A549 (cell line): ENCODE results near the gene ZNF287. TPM values are rescaled to one million over a fixed set of nuclear protein-coding genes. Genes with fewer than 3 reads are reported as not detected.

Experiments
- ATAC-seq, 2 experiments: fragments of 200-7000 bp in 1 of 2; fragments of >200 bp in 1 of 2; cut with Nextera tagmentation in 1 of 2; cut with Tn5 transposase in 1 of 2; 3 replicates each; pipeline versions ENCODE4 v1.8.0 to v1.9.1; 2018 to 2020; ENCODE audit warnings: mild to moderate bottlenecking in 1 of 2, moderate library complexity in 1 of 2
- CTCF ChIA-PET: fragments of 300-600 bp; sonication (Branson Sonifier 250); formaldehyde crosslinking; extraction: SDS; loops from one replicate; lab custom pipeline; 2021; ENCODE audit warnings: antibody characterized with exemption, inconsistent platforms; lab: Yijun Ruan, JAX
- POLR2A ChIA-PET: fragments of 350-600 bp; formaldehyde crosslinking; extraction: SDS; loops from one replicate; lab custom pipeline; 2021; ENCODE audit warnings: antibody characterized with exemption, inconsistent platforms; lab: Yijun Ruan, JAX
- DNase-seq, 2 experiments: peaks; one replicate each; pipeline versions ENCODE4 v3.0.0 to v3.0.0-alpha.2; 2011 to 2016; ENCODE audit warnings: low read depth in 1 of 2, low spot score in 1 of 2
- FAIRE-seq: peaks from 2 replicates; lab custom pipeline; 2011; peaks lifted over from hg19 to GRCh38; lab: Jason Lieb, UNC
- H3K27ac ChIP-seq, 2 experiments: fragments of >200 bp; sonication (Bioruptor Twin); formaldehyde crosslinking; 3 replicates each; pipeline ENCODE4 v1.5.1; 2016 to 2017
- H3K4me1 ChIP-seq: fragments of >200 bp; sonication (Bioruptor Twin); formaldehyde crosslinking; 3 replicates; pipeline ENCODE4 v1.6.1; 2016
- H3K4me2 ChIP-seq: fragments of >200 bp; sonication (Bioruptor Twin); formaldehyde crosslinking; 3 replicates; pipeline ENCODE4 v1.6.1; 2016
- H3K4me3 ChIP-seq: fragments of >200 bp; sonication (Bioruptor Twin); formaldehyde crosslinking; 3 replicates; pipeline ENCODE4 v1.5.1; 2016
- H3K9me3 ChIP-seq: fragments of >200 bp; sonication (Bioruptor Twin); formaldehyde crosslinking; 3 replicates; pipeline ENCODE4 v1.6.1; 2016
- CEBPB ChIP-seq, 2 experiments: fragments of >200 bp in 1 of 2; sonication (Bioruptor Twin) in 1 of 2; formaldehyde crosslinking in 1 of 2; IDR thresholded peaks; 2 replicates each; pipeline ENCODE4 v1.6.1; 2012 to 2016
- CHD2 ChIP-seq: fragments of 150-350 bp; IDR thresholded peaks from 2 replicates; pipeline ENCODE4 v1.6.1; 2014; ENCODE audit warnings: low read length; ENCODE audit not compliant: partially characterized antibody
- CHD4 ChIP-seq: fragments of 200-600 bp; sonication (generic); IDR thresholded peaks from 2 replicates; pipeline ENCODE4 v1.6.1; 2016; ENCODE audit warnings: antibody characterized with exemption, mild to moderate bottlenecking, borderline replicate concordance
- ELK1 ChIP-seq: fragments of 150-350 bp; IDR thresholded peaks from 2 replicates; pipeline ENCODE4 v1.6.1; 2014; ENCODE audit warnings: low read depth, mild to moderate bottlenecking, low read length
- FOSB ChIP-seq: fragments of 250-450 bp; sonication (Bioruptor Pico); IDR thresholded peaks from 2 replicates; pipeline ENCODE4 v1.5.0; 2020; ENCODE audit warnings: mild to moderate bottlenecking, moderate library complexity
- HDAC2 ChIP-seq: fragments of 200-600 bp; sonication (generic); IDR thresholded peaks from 2 replicates; pipeline ENCODE4 v1.6.1; 2016
- HMGXB4 ChIP-seq: fragments of 250-450 bp; sonication (Bioruptor Pico); IDR thresholded peaks from 2 replicates; pipeline ENCODE4 v1.5.0; 2021; ENCODE audit warnings: mild to moderate bottlenecking, moderate library complexity, borderline replicate concordance
- HOXB13 ChIP-seq: fragments of 250-450 bp; sonication (Bioruptor Pico); IDR thresholded peaks from 2 replicates; pipeline ENCODE4 v1.5.0; 2020; ENCODE audit warnings: low read depth, mild to moderate bottlenecking, moderate library complexity
- JUNB ChIP-seq: fragments of >200 bp; sonication (Bioruptor Twin); formaldehyde crosslinking; IDR thresholded peaks from 2 replicates; pipeline ENCODE4 v1.6.1; 2016
- KDM5A ChIP-seq: fragments of 200-600 bp; sonication (generic); IDR thresholded peaks from 2 replicates; pipeline ENCODE4 v1.6.1; 2016; ENCODE audit warnings: antibody characterized with exemption, mild to moderate bottlenecking
- MAFK ChIP-seq: fragments of 450-650 bp; IDR thresholded peaks from 2 replicates; pipeline ENCODE4 v1.6.1; 2014; ENCODE audit not compliant: partially characterized antibody
- MAZ ChIP-seq: fragments of 150-350 bp; IDR thresholded peaks from 2 replicates; pipeline ENCODE4 v1.6.1; 2014; ENCODE audit warnings: antibody characterized with exemption, low read depth, low read length, borderline replicate concordance
- NPAS2 ChIP-seq: fragments of 250-450 bp; sonication (Bioruptor Pico); IDR thresholded peaks from 2 replicates; pipeline ENCODE4 v1.8.0; 2022; ENCODE audit warnings: mild to moderate bottlenecking, moderate library complexity, borderline replicate concordance
- NR3C1 ChIP-seq: fragments of >200 bp; sonication (Bioruptor Twin); formaldehyde crosslinking; IDR thresholded peaks from 3 replicates; pipeline ENCODE4 v1.6.1; 2017
- POLR2A ChIP-seq: IDR thresholded peaks from 2 replicates; pipeline ENCODE4 v1.6.1; 2012; ENCODE audit warnings: mild to moderate bottlenecking, low read length
- RCOR1 ChIP-seq: fragments of 150-350 bp; IDR thresholded peaks from 2 replicates; pipeline ENCODE4 v1.6.1; 2014; ENCODE audit warnings: antibody characterized with exemption, low read length, low read depth
- RNF2 ChIP-seq: fragments of 200-600 bp; sonication (generic); IDR thresholded peaks from 2 replicates; pipeline ENCODE4 v1.6.1; 2016; ENCODE audit warnings: low read depth, mild to moderate bottlenecking, antibody characterized with exemption, moderate library complexity, borderline replicate concordance
- USF2 ChIP-seq: fragments of 450-650 bp; IDR thresholded peaks from 2 replicates; pipeline ENCODE4 v1.6.1; 2014; ENCODE audit warnings: antibody characterized with exemption
- ZFP36 ChIP-seq: fragments of 450-650 bp; IDR thresholded peaks from 2 replicates; pipeline ENCODE4 v1.6.1; 2014; ENCODE audit warnings: borderline replicate concordance; ENCODE audit not compliant: partially characterized antibody
- WGBS: methylation state at CpG from one replicate; pipeline ENCODE4 v1.1.6; 2017; ENCODE audit errors: missing lambda C conversion rate; 5-methylcytosine and 5-hydroxymethylcytosine counted together
- polyA plus RNA-seq, 4 experiments: library from polyadenylated mRNA; depleted of rRNA in 3 of 4; stranded (reverse); fragments of >200 nt; fragmentation: RNase III in 1 of 4; extraction: RNeasy Plus Mini Kit Qiagen cat#74134 plus additional on column Dnase treatment in 1 of 4; gene quantifications; 2 replicates in 3 of 4; 3 replicates in 1 of 4; pipeline ENCODE4 v1.2.3, GENCODE V29; 2011 to 2017

The ZNF287 gene
- polyA plus RNA-seq, 2 of the 4 experiments (the other 2 are of a cell fraction), result 13.5 to 16.7 TPM

- TF ChIP-seq HMGXB4 (CRISPR knock-in tag), result no peak
- TF ChIP-seq, all 56 proteins: peak for 0
Observed at GRCh38 chr17:16511593-16511992, 57.4 kb downstream of the ZNF287 start (continued).

- ATAC-seq, result no peak
- no peak overlapping the region for H3K27ac ChIP-seq
- no peak overlapping the region for H3K4me3 ChIP-seq
- TF ChIP-seq RNF2, result no peak
- no peak for TF ChIP-seq USF2
- no peak for TF ChIP-seq HOXB13 (CRISPR knock-in tag)
- no peak for TF ChIP-seq POLR2A
- no peak for TF ChIP-seq JUNB
- TF ChIP-seq HDAC2, result no peak
- no peak for TF ChIP-seq RCOR1
- no peak for TF ChIP-seq CEBPB (IDR thresholded peaks at IDR 0.05)
- no peak for TF ChIP-seq HMGXB4 (CRISPR knock-in tag)
- no peak for TF ChIP-seq MAFK
- no peak for TF ChIP-seq CHD2
- no peak for TF ChIP-seq MAZ
- TF ChIP-seq NR3C1, result no peak
- TF ChIP-seq CHD4, result no peak
- no peak for TF ChIP-seq NPAS2 (CRISPR knock-in tag)
- TF ChIP-seq FOSB, result no peak
- no peak for TF ChIP-seq KDM5A
- no peak for TF ChIP-seq ELK1
- no peaks in the 10 kb centered on the region for H3K4me1 ChIP-seq
- FAIRE-seq, result no peak
- no peaks in the 10 kb centered on the region for H3K9me3 ChIP-seq
- POLR2A ChIA-PET, result no interaction called here
- no peak for DNase-seq
- CTCF ChIA-PET, result interaction anchor here (0.6 to 11.0 kb wide), 4 partner anchors 12 to 74 kb away, joined by 3 to 160 read pairs (median 4); no protein-coding TSS in a partner anchor
- WGBS, result 52% methylated on average over 8 of the region's 8 CpGs
- H3K4me2 ChIP-seq, result no peak overlapping the region
Observed at GRCh38 chr17:16507918-16508533, 61.0 kb downstream of the ZNF287 start.

- no peak for TF ChIP-seq ZFP36
- DNase-seq, result no peak
- no peak overlapping the region for H3K27ac ChIP-seq
- ATAC-seq, result no peak
- H3K4me1 ChIP-seq, result no peaks in the 10 kb centered on the region
- no peak overlapping the region for H3K4me2 ChIP-seq
- no peak for FAIRE-seq
- 67% methylated on average over 3 of the region's 3 CpGs for WGBS
- H3K9me3 ChIP-seq, result no peaks in the 10 kb centered on the region
- no peak overlapping the region for H3K4me3 ChIP-seq
- CTCF ChIA-PET, result interaction anchor here (0.6 to 11.0 kb wide), 5 partner anchors 15 to 187 kb away, joined by 3 to 160 read pairs (median 3); partner anchors contain the start of gene LRRC75A
- POLR2A ChIA-PET, result no interaction called here
Observed at GRCh38 chr17:16506188-16506587, 62.8 kb downstream of the ZNF287 start.
